ENCODE results near the gene RADIL. TPM values are rescaled to one million over a fixed set of nuclear protein-coding genes. Genes with fewer than 3 reads are reported as not detected.

Gene RADIL
- total RNA-seq, 1 experiment from 2014 or later, result not detected

- Mint-ChIP-seq H3K27me3 (ENCODE audit: insufficient read depth, unreplicated experiment) (no peaks in the 10 kb centered on the region), H3K36me3 (ENCODE audit: insufficient read depth, unreplicated experiment) (peaks cover 41% of the 10 kb centered on the region), H3K27ac (ENCODE audit: unreplicated experiment) (no peak overlapping the region), H3K4me3 (ENCODE audit: unreplicated experiment) (no peak overlapping the region), H3K9me3 (ENCODE audit: unreplicated experiment) (no peaks in the 10 kb centered on the region), H3K4me1 (ENCODE audit: low read depth, unreplicated experiment) (peaks cover 9% of the 10 kb centered on the region)
- Histone ChIP-seq H3K27me3 (replicated peaks; ENCODE audit: control insufficient read depth, insufficient read depth, low read length) (no peaks in the 10 kb centered on the region), H3K9me3 (no peaks in the 10 kb centered on the region), H3K4me3 (ENCODE audit: low read depth, low read length) (no peak overlapping the region), H3K36me3 (ENCODE audit: control insufficient read depth, insufficient read depth, low read length) (no peaks in the 10 kb centered on the region), H3K4me1 (peaks cover 15% of the 10 kb centered on the region)
- ChIA-PET POLR2A (no interaction called here), CTCF (no interaction called here)
- BruUV-seq (replicated peaks), result no TSS peak
- intact Hi-C loops (cut with micrococcal nuclease; ENCODE audit: unreplicated experiment), result no loop called here
- no peak for DNase-seq
- TF ChIP-seq CTCF (IDR thresholded peaks at IDR 0.05; ENCODE audit: insufficient read depth in 1 of 2, low read depth in 1 of 2, low read length in 1 of 2, severe bottlenecking in 1 of 2, unreplicated experiment in 1 of 2), result no peak
These were observed 93.0 kb downstream of the RADIL start for GRCh38 chr7:4790516-4790991.

- no TSS peak for BruUV-seq (replicated peaks)
- no peak for DNase-seq
- Histone ChIP-seq H3K4me1 (peaks cover 15% of the 10 kb centered on the region), H3K9me3 (no peaks in the 10 kb centered on the region), H3K4me3 (ENCODE audit: low read depth, low read length) (no peak overlapping the region), H3K36me3 (ENCODE audit: control insufficient read depth, insufficient read depth, low read length) (no peaks in the 10 kb centered on the region), H3K27me3 (replicated peaks; ENCODE audit: control insufficient read depth, insufficient read depth, low read length) (no peaks in the 10 kb centered on the region)
- TF ChIP-seq CTCF (IDR thresholded peaks at IDR 0.05; ENCODE audit: insufficient read depth in 1 of 2, low read depth in 1 of 2, low read length in 1 of 2, severe bottlenecking in 1 of 2, unreplicated experiment in 1 of 2), result no peak
- Mint-ChIP-seq H3K36me3 (ENCODE audit: insufficient read depth, unreplicated experiment) (peaks cover 41% of the 10 kb centered on the region), H3K9me3 (ENCODE audit: unreplicated experiment) (no peaks in the 10 kb centered on the region), H3K27me3 (ENCODE audit: insufficient read depth, unreplicated experiment) (no peaks in the 10 kb centered on the region), H3K4me1 (ENCODE audit: low read depth, unreplicated experiment) (peaks cover 9% of the 10 kb centered on the region), H3K27ac (ENCODE audit: unreplicated experiment) (no peak overlapping the region), H3K4me3 (ENCODE audit: unreplicated experiment) (no peak overlapping the region)
- intact Hi-C loops (cut with micrococcal nuclease; ENCODE audit: unreplicated experiment), result no loop called here
- POLR2A ChIA-PET, result no interaction called here
- CTCF ChIA-PET, result no interaction called here
These were observed 93.4 kb downstream of the RADIL start for GRCh38 chr7:4790078-4790465.

- no peak for TF ChIP-seq CTCF (IDR thresholded peaks at IDR 0.05; ENCODE audit: insufficient read depth in 1 of 2, low read depth in 1 of 2, low read length in 1 of 2, severe bottlenecking in 1 of 2, unreplicated experiment in 1 of 2)
- Mint-ChIP-seq H3K27ac (ENCODE audit: unreplicated experiment) (no peak overlapping the region), H3K9me3 (ENCODE audit: unreplicated experiment) (no peaks in the 10 kb centered on the region), H3K27me3 (ENCODE audit: insufficient read depth, unreplicated experiment) (no peaks in the 10 kb centered on the region), H3K36me3 (ENCODE audit: insufficient read depth, unreplicated experiment) (peaks cover 43% of the 10 kb centered on the region), H3K4me1 (ENCODE audit: low read depth, unreplicated experiment) (peaks cover 4% of the 10 kb centered on the region), H3K4me3 (ENCODE audit: unreplicated experiment) (no peak overlapping the region)
- Histone ChIP-seq H3K4me1 (peaks cover 9% of the 10 kb centered on the region), H3K9me3 (no peaks in the 10 kb centered on the region), H3K4me3 (ENCODE audit: low read depth, low read length) (no peak overlapping the region), H3K36me3 (ENCODE audit: control insufficient read depth, insufficient read depth, low read length) (no peaks in the 10 kb centered on the region), H3K27me3 (replicated peaks; ENCODE audit: control insufficient read depth, insufficient read depth, low read length) (no peaks in the 10 kb centered on the region)
- ChIA-PET POLR2A (interaction anchor here (1.6 kb wide), 1 partner anchor 14 kb away, joined by 4 read pairs; the partner anchor contains the start of gene AP5Z1), CTCF (no interaction called here)
- intact Hi-C loops (cut with micrococcal nuclease; ENCODE audit: unreplicated experiment), result no loop called here
- DNase-seq, result no peak
- BruUV-seq (replicated peaks), result no TSS peak
These were observed 94.1 kb downstream of the RADIL start for GRCh38 chr7:4789194-4790077.

Measured in Caco-2 (cell line).